Gastroesophageal sphincter (tissue), 4 donors: ENCODE measurements around the gene CRYBA2. TPM values are rescaled to one million over a fixed set of nuclear protein-coding genes. Genes with fewer than 3 reads are reported as not detected.
A peak's percentile ranks its signal among the peaks of the same experiment; 100 is the strongest.

Experiments
- ATAC-seq: fragments of 150-250 bp; one replicate; pipeline ENCODE4 v1.9.1; 2016; ENCODE audit warnings: mild to moderate bottlenecking, moderate library complexity
- H3K27ac ChIP-seq, 4 donors: fragments of 200-600 bp; sonication (generic) in 3 of 4; 1 replicate in 3 of 4; 2 replicates in 1 of 4; pipeline ENCODE4 v1.5.1; 2016 to 2019
- H3K27me3 ChIP-seq: fragments of 200-600 bp; sonication (generic); one replicate; pipeline ENCODE4 v1.5.1; 2019
- H3K36me3 ChIP-seq, 2 donors: fragments of 200-600 bp; sonication (generic); one replicate each; pipeline ENCODE4 v1.5.1; 2019; ENCODE audit warnings: control low read depth in 1 of 2
- H3K4me1 ChIP-seq, 3 donors: fragments of 200-600 bp; sonication (generic); 1 replicate in 2 of 3; 2 replicates in 1 of 3; pipeline ENCODE4 v1.5.1; 2016 to 2019; ENCODE audit warnings: control low read depth in 2 of 3
- H3K4me3 ChIP-seq, 2 donors: fragments of 200-600 bp; sonication (generic); one replicate each; pipeline ENCODE4 v1.5.1; 2019; ENCODE audit warnings: mild to moderate bottlenecking in 1 of 2, moderate library complexity in 1 of 2
- H3K9me3 ChIP-seq, 3 donors: fragments of 200-600 bp; sonication (generic); one replicate each; pipeline ENCODE4 v1.5.1; 2017 to 2019; ENCODE audit warnings: control low read depth in 2 of 3
- CTCF ChIP-seq, 4 experiments: fragments of 200-600 bp in 2 of 4; fragments of 450-650 bp in 2 of 4; sonication (generic) in 1 of 4; IDR thresholded peaks; one replicate each; pipeline ENCODE4 v1.5.1; 2017 to 2019; ENCODE audit warnings: antibody characterized with exemption in 4 of 4, mild to moderate bottlenecking in 2 of 4, moderate library complexity in 2 of 4
- EP300 ChIP-seq: sonication (generic); formaldehyde crosslinking; IDR thresholded peaks from one replicate; pipeline ENCODE4 v1.6.1; 2017; ENCODE audit warnings: antibody characterized with exemption, mild to moderate bottlenecking
- POLR2A ChIP-seq, 2 donors: fragments of 450-650 bp; IDR thresholded peaks; one replicate each; pipeline ENCODE4 v1.6.1; 2017; ENCODE audit warnings: antibody characterized with exemption in 2 of 2, mild to moderate bottlenecking in 2 of 2, moderate library complexity in 1 of 2
- POLR2AphosphoS5 ChIP-seq: sonication (generic); formaldehyde crosslinking; IDR thresholded peaks from one replicate; pipeline ENCODE4 v1.6.1; 2017; ENCODE audit warnings: antibody characterized with exemption
- WGBS, 2 donors: methylation state at CpG; one replicate each; pipeline ENCODE4 v1.1.5; 2018; ENCODE audit warnings: low coverage in 1 of 2; 5-methylcytosine and 5-hydroxymethylcytosine counted together
- total RNA-seq, 4 donors: library from RNA; depleted of rRNA; stranded (reverse); fragments of >200 nt; gene quantifications; one replicate each; pipeline ENCODE4 v1.1.0, GENCODE V29; 2016

Gene CRYBA2
- total RNA-seq, 4 donors from 2014 or later, result not detected

GRCh38 chr2:219003979-219004378, 10.8 kb upstream of the CRYBA2 start:
- TF ChIP-seq POLR2AphosphoS5 (no peak), CTCF (IDR thresholded peaks at IDR 0.05) (no peak), POLR2A (IDR thresholded peaks at IDR 0.05) (no peak), EP300 (no peak)

DNA sequence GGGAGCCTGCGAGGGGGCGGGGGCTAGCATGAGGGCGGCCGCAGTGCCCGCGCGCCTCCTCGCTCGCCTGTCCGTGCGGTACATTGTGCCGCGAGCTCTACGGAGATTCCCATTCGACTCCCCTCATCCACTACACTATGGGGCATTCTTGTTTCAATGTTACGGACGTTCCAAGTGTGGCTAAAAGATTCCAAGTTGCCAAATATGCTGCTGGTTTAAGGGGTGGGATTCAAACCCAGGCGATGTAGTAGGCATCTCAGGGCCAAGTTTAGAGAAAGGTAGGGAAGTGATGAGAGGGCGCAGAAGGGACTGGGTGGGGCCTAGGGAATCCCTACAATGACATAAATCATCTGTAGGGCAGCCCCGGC, 10.0 kb upstream of the CRYBA2 start:
- Histone ChIP-seq H3K27ac (no peak overlapping the region), H3K36me3 (no peaks in the 10 kb centered on the region), H3K9me3 (no peaks in the 10 kb centered on the region), H3K4me3 (peak overlapping the region in 1 of 2 donors; percentile 11), H3K4me1 (peaks cover 0 to 25% (median 21%) of the 10 kb centered on the region in 3 donors), H3K27me3 (peaks cover 100% of the 10 kb centered on the region)
- ATAC-seq, result no peak
- no peak for TF ChIP-seq EP300
- TF ChIP-seq POLR2A (IDR thresholded peaks at IDR 0.05), result no peak
- peak in 1 of 4 experiments; percentile 40 for TF ChIP-seq CTCF (IDR thresholded peaks at IDR 0.05)
- 0 to 44% methylated on average over 3 of the region's 20 CpGs for WGBS, 2 donors

More at GRCh38 chr2:219003979-219004378, 10.8 kb upstream of the CRYBA2 start:
- peaks cover 0 to 25% (median 21%) of the 10 kb centered on the region in 3 donors for H3K4me1 ChIP-seq
- H3K4me3 ChIP-seq, result no peak overlapping the region
- peaks cover 100% of the 10 kb centered on the region for H3K27me3 ChIP-seq
- no peaks in the 10 kb centered on the region for H3K36me3 ChIP-seq
- ATAC-seq, result no peak
- no peaks in the 10 kb centered on the region for H3K9me3 ChIP-seq
- WGBS, 2 donors, result 73 to 90% methylated on average over 3 of the region's 3 CpGs
- no peak overlapping the region for H3K27ac ChIP-seq

GRCh38 chr2:219002395-219003266, 9.4 kb upstream of the CRYBA2 start:
- TF ChIP-seq CTCF (IDR thresholded peaks at IDR 0.05) (peak in 1 of 4 experiments; percentile 25), POLR2AphosphoS5 (no peak)
- no peaks in the 10 kb centered on the region for H3K9me3 ChIP-seq
- peaks cover 0 to 25% (median 21%) of the 10 kb centered on the region in 3 donors for H3K4me1 ChIP-seq
- no CpG with 5 or more reads among the region's 72 CpGs for WGBS, 2 donors
- H3K27me3 ChIP-seq, result peaks cover 98% of the 10 kb centered on the region
- no peak overlapping the region for H3K27ac ChIP-seq
- peak; percentile 21 for ATAC-seq
- H3K4me3 ChIP-seq, result peak overlapping the region in 1 of 2 donors; percentile 11
- H3K36me3 ChIP-seq, result no peaks in the 10 kb centered on the region

DNA sequence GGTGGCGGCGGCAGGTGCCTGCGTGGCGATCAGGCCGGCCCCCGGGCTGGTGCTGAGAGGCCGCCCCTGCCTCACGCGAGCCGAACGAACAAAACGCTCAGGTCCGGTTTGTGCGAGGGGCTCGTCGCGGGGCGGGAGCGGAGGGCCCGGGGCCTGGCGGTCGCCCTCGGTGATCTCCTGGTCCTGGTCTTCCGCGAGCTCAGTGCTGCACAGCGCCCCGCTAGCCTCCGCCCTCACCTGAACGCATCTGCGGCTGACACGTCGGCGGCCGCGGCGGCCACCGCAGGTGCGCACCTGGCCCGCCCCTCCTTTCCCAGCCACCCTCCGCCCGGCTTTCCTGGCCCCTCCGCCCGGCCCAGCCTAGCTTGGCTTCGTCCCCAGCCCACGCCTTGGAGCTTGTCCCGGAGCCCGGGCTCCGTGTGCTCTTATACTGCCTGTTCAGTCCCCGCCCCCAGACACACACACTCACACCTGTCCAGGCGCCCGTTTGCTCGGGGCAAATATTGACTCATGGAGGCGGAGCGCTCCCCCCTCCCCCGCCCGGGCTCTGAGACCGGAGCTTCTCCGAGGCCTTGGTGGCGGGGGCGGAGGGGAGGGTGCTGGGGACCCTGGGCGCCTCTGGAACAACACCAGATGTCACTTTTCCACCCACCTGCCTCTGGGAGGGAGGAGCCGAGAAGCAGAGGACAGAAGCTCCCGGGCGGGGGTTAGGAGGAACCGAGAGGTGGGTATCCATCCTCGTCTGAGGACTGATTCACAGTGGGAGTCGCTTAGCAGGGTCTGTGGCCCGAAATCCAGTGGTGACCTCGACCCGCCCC, 8.6 kb upstream of the CRYBA2 start:
- Histone ChIP-seq H3K36me3 (no peaks in the 10 kb centered on the region), H3K4me3 (no peak overlapping the region), H3K9me3 (no peaks in the 10 kb centered on the region), H3K27me3 (peaks cover 98% of the 10 kb centered on the region), H3K27ac (no peak overlapping the region), H3K4me1 (peaks cover 0 to 25% (median 21%) of the 10 kb centered on the region in 3 donors)
- TF ChIP-seq POLR2A (IDR thresholded peaks at IDR 0.05) (no peak), POLR2AphosphoS5 (no peak), CTCF (IDR thresholded peaks at IDR 0.05) (no peak), EP300 (no peak)
- no peak for ATAC-seq
- 0 to 2% methylated on average over 1 to 12 of the region's 70 CpGs for WGBS, 2 donors
